Liver (tissue), 9 donors: ENCODE data around the gene GSTM1. TPM values are rescaled to one million over a fixed set of nuclear protein-coding genes. Genes with fewer than 3 reads are reported as not detected.

ENCODE experiments used
- DNase-seq: peaks from one replicate; pipeline ENCODE4 v3.0.0-alpha.2; 2017; ENCODE audit warnings: low spot score
- H3K27ac ChIP-seq, 2 donors: one replicate each; pipeline ENCODE4 v1.7.0; 2013; ENCODE audit warnings: inconsistent platforms in 2 of 2, low read length in 2 of 2, control low read depth in 1 of 2, low read depth in 1 of 2, mild to moderate bottlenecking in 1 of 2
- H3K27me3 ChIP-seq, 4 donors: one replicate each; pipeline versions ENCODE4 v1.6.1 to v1.7.0; 2013; ENCODE audit warnings: low read length in 3 of 4, inconsistent platforms in 1 of 4, mild to moderate bottlenecking in 1 of 4, moderate library complexity in 1 of 4; ENCODE audit not compliant: control insufficient read depth in 4 of 4, insufficient read depth in 4 of 4
- H3K36me3 ChIP-seq, 4 donors: one replicate each; pipeline versions ENCODE4 v1.6.1 to v1.7.0; 2013; ENCODE audit warnings: low read length in 3 of 4, mild to moderate bottlenecking in 3 of 4, low read depth in 1 of 4, moderate library complexity in 1 of 4; ENCODE audit not compliant: control insufficient read depth in 4 of 4, insufficient read depth in 3 of 4
- H3K4me1 ChIP-seq, 4 donors: one replicate each; pipeline versions ENCODE4 v1.6.1 to v1.7.0; 2013; ENCODE audit warnings: low read length in 3 of 4, mild to moderate bottlenecking in 3 of 4, moderate library complexity in 1 of 4; ENCODE audit not compliant: control insufficient read depth in 4 of 4, insufficient read depth in 4 of 4
- H3K4me3 ChIP-seq, 3 donors: one replicate each; pipeline versions ENCODE4 v1.6.1 to v1.7.0; 2013; ENCODE audit warnings: low read length in 3 of 3, control low read depth in 1 of 3, low read depth in 1 of 3, mild to moderate bottlenecking in 1 of 3
- H3K9ac ChIP-seq, 2 donors: one replicate each; pipeline ENCODE4 v1.7.0; 2013; ENCODE audit warnings: low read length in 2 of 2, mild to moderate bottlenecking in 2 of 2, moderate library complexity in 2 of 2, control low read depth in 1 of 2, low read depth in 1 of 2
- H3K9me3 ChIP-seq, 4 donors: one replicate each; pipeline versions ENCODE4 v1.6.1 to v1.7.0; 2013; ENCODE audit warnings: low read length in 3 of 4; ENCODE audit not compliant: control insufficient read depth in 4 of 4
- CTCF ChIP-seq: fragments of 150-350 bp; IDR thresholded peaks from 2 replicates; pipeline ENCODE4 v1.5.1; 2017; ENCODE audit warnings: improper control_type of control experiment, low read depth, low read length; ENCODE audit not compliant: missing input control
- EGR1 ChIP-seq, 2 donors: IDR thresholded peaks; 2 replicates each; pipeline ENCODE4 v1.6.1; 2016 to 2018; ENCODE audit warnings: antibody characterized with exemption in 2 of 2, low read depth in 2 of 2
- HNF4A ChIP-seq, 2 donors: conservative IDR thresholded peaks; 2 replicates each; pipeline ENCODE4 v1.6.1; 2016; ENCODE audit warnings: antibody characterized with exemption in 2 of 2, mild to moderate bottlenecking in 2 of 2
- HNF4G ChIP-seq: IDR thresholded peaks from 2 replicates; pipeline ENCODE4 v1.6.1; 2016; ENCODE audit warnings: antibody characterized with exemption
- RAD21 ChIP-seq, 2 donors: IDR thresholded peaks; 2 replicates each; pipeline ENCODE4 v1.6.1; 2016; ENCODE audit warnings: antibody characterized with exemption in 2 of 2, mild to moderate bottlenecking in 2 of 2
- REST ChIP-seq: IDR thresholded peaks from 2 replicates; pipeline ENCODE4 v1.6.1; 2016; ENCODE audit warnings: antibody characterized with exemption, mild to moderate bottlenecking
- RXRA ChIP-seq, 2 donors: IDR thresholded peaks; 2 replicates each; pipeline ENCODE4 v1.6.1; 2017 to 2018; ENCODE audit warnings: antibody characterized with exemption in 2 of 2, mild to moderate bottlenecking in 1 of 2
- SP1 ChIP-seq: IDR thresholded peaks from 2 replicates; pipeline ENCODE4 v1.6.1; 2018; ENCODE audit warnings: antibody characterized with exemption, mild to moderate bottlenecking
- YY1 ChIP-seq: IDR thresholded peaks from 2 replicates; pipeline ENCODE4 v1.6.1; 2016; ENCODE audit warnings: antibody characterized with exemption, mild to moderate bottlenecking
- ZBTB33 ChIP-seq: IDR thresholded peaks from 2 replicates; pipeline ENCODE4 v1.6.1; 2016; ENCODE audit warnings: antibody characterized with exemption
- WGBS: extraction: QIAGEN DNeasy Blood & Tissue Kit; methylation state at CpG from one replicate; pipeline ENCODE4 v1.1.7; 2013; 5-methylcytosine and 5-hydroxymethylcytosine counted together
- polyA plus RNA-seq, 2 donors: library from polyadenylated mRNA; stranded (reverse) in 1 of 2; unstranded in 1 of 2; fragments of 200-250 nt in 1 of 2; fragments of >200 nt in 1 of 2; fragmentation: Nextera tagmentation in 1 of 2; extraction: Ambion mirVana in 1 of 2; gene quantifications; one replicate each; pipeline versions ENCODE4 v1.2.1 to v1.2.3, GENCODE V29; 2013 to 2015
- total RNA-seq, 2 donors: library from RNA; depleted of rRNA; stranded (reverse); fragments of >200 nt; gene quantifications; one replicate each; pipeline ENCODE4 v1.2.3, GENCODE V29; 2014
- TF ChIP-seq, protein P1 (sequence below): IDR thresholded peaks from 2 replicates; pipeline ENCODE4 v1.6.1; 2016; ENCODE audit warnings: antibody characterized with exemption
- donor health status: healthy.
- donor health status: healthy.
- donor health status: healthy.
- donor health status: healthy.
- donor health status: healthy.

The GSTM1 gene
- total and polyA plus RNA-seq, 4 donors: 14.7 to 341 (median 247) TPM

DNA sequence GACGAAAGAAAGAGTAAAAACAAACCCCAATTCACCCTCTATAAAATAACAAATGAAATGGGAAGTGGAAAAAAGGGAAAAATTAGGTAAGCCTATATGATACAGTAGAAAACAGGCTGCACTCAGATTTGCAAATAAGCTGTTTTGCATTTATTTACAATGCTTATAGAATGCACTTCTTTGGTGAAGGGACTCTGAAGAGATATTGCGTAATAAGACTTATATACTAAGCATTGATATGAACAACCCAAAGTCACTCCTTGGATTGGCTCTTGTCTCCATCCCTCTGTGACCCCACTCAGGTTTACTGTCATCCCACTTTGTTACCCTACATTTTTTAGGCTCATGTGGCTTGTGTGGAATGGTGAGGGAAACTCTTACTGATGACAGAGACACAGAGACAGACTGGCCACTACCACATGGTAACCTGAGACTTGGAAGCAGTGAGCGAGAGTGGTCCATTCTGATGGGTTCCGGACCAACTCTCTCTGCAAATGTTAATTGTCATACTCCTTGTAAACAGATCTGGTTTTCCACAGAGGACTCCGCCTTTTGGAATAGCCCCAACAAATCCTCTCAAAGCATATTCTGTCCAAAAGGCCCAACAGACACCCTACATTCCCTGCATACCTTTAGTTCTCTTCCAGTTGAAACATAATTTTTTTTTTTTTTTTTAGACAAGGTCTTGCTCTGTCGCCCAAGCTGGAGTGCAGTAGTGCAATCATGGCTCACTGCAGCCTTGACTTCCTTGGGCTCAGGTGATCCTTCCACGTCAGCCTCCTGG lies 35.5 kb downstream of the GSTM1 start:
- no peaks in the 10 kb centered on the region for H3K9me3 ChIP-seq
- WGBS: 91% methylated on average over 7 of the region's 7 CpGs
- DNase-seq: no peak
- H3K36me3 ChIP-seq: no peaks in the 10 kb centered on the region
- no peak overlapping the region for H3K27ac ChIP-seq
- no peak overlapping the region for H3K4me3 ChIP-seq
- no peak for TF ChIP-seq CTCF
- no peak for TF ChIP-seq HNF4G
- TF ChIP-seq ZBTB33: no peak
- TF ChIP-seq HNF4A (conservative IDR thresholded peaks at IDR 0.05): no peak
- TF ChIP-seq SP1: no peak
- H3K27me3 ChIP-seq: no peaks in the 10 kb centered on the region
- no peaks in the 10 kb centered on the region for H3K4me1 ChIP-seq
- H3K9ac ChIP-seq: no peak overlapping the region

DNA sequence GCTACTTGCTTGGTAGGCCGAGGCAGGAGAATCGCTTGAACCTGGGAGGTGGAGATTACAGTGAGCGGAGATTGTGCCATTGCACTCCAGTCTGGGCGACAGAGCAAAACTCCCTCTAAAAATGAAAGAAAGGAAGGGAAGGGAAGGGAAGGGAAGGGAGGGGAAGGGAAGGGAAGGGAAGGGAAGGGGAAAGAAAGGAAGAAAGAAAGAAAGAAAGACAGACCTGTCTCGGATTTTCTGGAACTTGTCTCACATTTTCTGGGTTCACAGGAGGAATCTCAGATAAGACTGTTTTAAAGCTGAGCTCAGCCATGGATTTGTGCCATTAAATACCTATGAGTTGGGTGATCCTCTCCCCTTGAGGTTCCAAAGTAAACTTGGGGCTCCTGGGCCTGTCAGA lies 37.3 kb downstream of the GSTM1 start:
- Histone ChIP-seq H3K36me3 (no peaks in the 10 kb centered on the region), H3K9ac (no peak overlapping the region), H3K4me3 (no peak overlapping the region), H3K27ac (no peak overlapping the region), H3K4me1 (no peaks in the 10 kb centered on the region), H3K9me3 (no peaks in the 10 kb centered on the region), H3K27me3 (no peaks in the 10 kb centered on the region)
- DNase-seq: no peak
- TF ChIP-seq EGR1 (IDR thresholded peaks at IDR 0.05; ENCODE audit: low read depth in 2 of 2): no peak
- WGBS: 91% methylated on average over 5 of the region's 5 CpGs

- H3K27ac ChIP-seq: no peak overlapping the region
- H3K4me3 ChIP-seq: no peak overlapping the region
Measured at GRCh38 chr1:109725510-109725909, 37.9 kb downstream of the GSTM1 start.

More at GRCh38 chr1:109725510-109725909, 37.9 kb downstream of the GSTM1 start:
- Histone ChIP-seq H3K9ac (no peak overlapping the region), H3K27me3 (no peaks in the 10 kb centered on the region), H3K9me3 (no peaks in the 10 kb centered on the region), H3K4me1 (no peaks in the 10 kb centered on the region), H3K36me3 (no peaks in the 10 kb centered on the region)
- WGBS: 90% methylated on average over 4 of the region's 4 CpGs
- no peak for DNase-seq
- TF ChIP-seq, protein P1, sequence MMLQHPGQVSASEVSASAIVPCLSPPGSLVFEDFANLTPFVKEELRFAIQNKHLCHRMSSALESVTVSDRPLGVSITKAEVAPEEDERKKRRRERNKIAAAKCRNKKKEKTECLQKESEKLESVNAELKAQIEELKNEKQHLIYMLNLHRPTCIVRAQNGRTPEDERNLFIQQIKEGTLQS: no peak
- TF ChIP-seq RAD21 (IDR thresholded peaks at IDR 0.05): no peak
- TF ChIP-seq RXRA (IDR thresholded peaks at IDR 0.05): no peak
- no peak for TF ChIP-seq YY1
- TF ChIP-seq SP1: no peak
- no peak for TF ChIP-seq REST
